ENCODE results near the gene FAHD2B. TPM values are rescaled to one million over a fixed set of nuclear protein-coding genes. Genes with fewer than 3 reads are reported as not detected.
"Not testable (repeated sequence)": the region's sequence is repeated elsewhere in the genome, so short reads cannot be mapped to it uniquely, and the experiment has no call there.

FAHD2B gene
- polyA plus RNA-seq, 6 donors from 2014 or later: 4.8 to 9.3 (median 5.9) TPM

DNA sequence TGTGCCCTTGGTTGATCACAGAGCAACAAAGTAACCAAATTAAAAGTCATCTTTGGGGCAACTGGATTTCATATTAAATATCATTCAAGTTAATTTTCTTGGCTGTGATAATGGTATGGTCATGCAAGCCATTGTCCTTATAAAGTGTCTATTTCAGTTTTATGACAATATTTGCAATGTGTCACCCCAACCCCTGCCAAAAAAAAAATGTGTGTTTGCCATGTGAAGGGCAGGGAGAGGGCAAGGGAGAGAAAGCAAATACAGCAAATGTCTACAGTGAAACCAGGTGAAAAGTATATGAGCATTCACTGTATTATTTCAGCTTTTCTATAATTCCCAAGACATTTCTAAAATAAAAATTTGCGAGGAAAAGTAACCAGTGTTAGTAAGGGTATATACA lies 6.0 kb downstream of the FAHD2B start:
- not testable (repeated sequence) for ATAC-seq (ENCODE audit: low read depth in 2 of 2); H3K36me3 Mint-ChIP-seq; H3K9me3 Mint-ChIP-seq; H3K4me1 Mint-ChIP-seq; H3K27me3 Mint-ChIP-seq; H3K4me3 Mint-ChIP-seq; DNase-seq; H3K27ac Mint-ChIP-seq

DNA sequence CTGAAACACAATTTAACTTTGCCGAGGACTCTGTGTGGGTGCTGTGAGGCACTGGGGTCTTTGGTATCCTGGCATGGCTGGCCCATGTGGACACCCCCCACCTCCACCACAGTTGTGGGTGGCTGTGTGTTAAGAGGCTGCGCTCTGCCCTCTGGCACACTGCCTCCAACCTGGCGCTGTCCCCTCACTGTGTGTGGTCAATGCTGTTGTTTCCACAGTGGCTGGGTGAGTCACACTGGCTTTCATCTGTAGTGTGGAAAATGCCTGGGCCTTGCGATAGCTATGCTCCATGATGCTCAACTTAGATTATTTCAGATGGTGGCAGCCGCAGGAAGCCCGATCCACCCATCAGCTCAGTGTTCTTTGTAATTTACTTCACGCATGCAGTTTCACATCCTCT lies 9.6 kb downstream of the FAHD2B start:
- not testable (repeated sequence) for H3K4me3 Mint-ChIP-seq; H3K4me1 Mint-ChIP-seq; H3K27ac Mint-ChIP-seq; H3K36me3 Mint-ChIP-seq; ATAC-seq (ENCODE audit: low read depth in 2 of 2); H3K27me3 Mint-ChIP-seq; DNase-seq; H3K9me3 Mint-ChIP-seq

DNA sequence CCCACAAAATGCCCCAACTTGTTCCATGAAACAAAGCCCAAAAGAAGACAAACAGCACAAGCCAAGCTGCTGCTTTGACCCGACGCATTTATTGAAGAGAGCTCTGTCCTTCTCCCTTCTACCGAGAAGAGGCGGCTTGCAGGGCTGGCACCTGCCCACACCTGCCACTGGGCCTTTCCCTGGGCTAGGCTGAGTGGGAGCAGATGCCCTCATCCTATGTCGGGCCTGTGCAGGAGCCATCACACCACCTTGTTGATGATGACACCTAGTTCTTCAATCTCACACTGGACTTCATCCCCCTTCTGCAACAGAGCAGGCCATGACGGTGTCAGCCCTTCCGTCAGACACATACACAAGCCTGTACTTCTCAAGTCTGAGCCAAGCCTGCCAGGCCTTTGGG lies 11.2 kb downstream of the FAHD2B start:
- H3K36me3 Mint-ChIP-seq; ATAC-seq (ENCODE audit: low read depth in 2 of 2); DNase-seq; H3K9me3 Mint-ChIP-seq; H3K4me1 Mint-ChIP-seq; H3K4me3 Mint-ChIP-seq; H3K27ac Mint-ChIP-seq; H3K27me3 Mint-ChIP-seq: not testable (repeated sequence)

DNA sequence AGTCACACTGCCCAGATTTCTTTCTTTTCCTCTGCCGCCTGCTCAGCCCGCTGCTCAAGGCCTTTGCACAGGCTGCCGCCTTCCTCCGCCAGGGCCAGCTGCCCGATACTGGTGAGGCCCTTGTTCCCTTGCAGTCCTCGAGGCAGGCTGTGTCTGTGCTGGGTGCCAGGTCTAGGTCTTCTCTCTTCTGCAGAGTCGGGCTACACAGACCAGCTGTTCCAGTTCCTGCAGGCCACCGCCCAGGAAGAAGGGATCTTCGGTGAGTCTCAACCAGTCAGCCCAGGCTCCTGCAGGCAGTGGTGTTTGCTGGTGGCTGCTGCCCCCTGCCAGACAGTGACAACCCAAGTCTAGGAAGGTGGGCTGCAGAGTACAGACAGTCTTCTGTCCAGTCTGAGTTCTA lies 12.5 kb downstream of the FAHD2B start:
- H3K27me3 Mint-ChIP-seq; H3K9me3 Mint-ChIP-seq; H3K36me3 Mint-ChIP-seq; H3K27ac Mint-ChIP-seq; H3K4me3 Mint-ChIP-seq; H3K4me1 Mint-ChIP-seq; DNase-seq; ATAC-seq (ENCODE audit: low read depth in 2 of 2): not testable (repeated sequence)

DNA sequence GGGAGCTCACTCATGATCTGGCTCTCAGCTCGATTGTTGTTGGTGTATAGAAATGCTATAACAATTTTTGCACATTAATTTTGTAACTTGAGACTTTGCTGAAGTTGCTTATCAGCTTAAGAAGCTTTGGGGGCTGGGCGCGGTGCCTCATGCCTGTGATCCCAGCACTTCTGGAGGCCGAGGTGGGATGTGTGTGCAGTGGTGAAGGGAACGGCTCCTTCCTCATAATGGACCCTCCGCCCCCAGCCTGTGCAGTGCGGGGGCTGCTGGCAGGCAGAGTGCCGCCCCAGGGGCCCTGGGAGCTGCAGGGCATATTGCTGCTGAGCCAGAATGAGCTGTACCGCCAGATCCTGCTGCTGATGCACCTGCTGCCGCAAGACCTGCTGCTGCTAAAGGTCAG lies 13.8 kb downstream of the FAHD2B start:
- not testable (repeated sequence) for H3K9me3 Mint-ChIP-seq; H3K36me3 Mint-ChIP-seq; H3K4me1 Mint-ChIP-seq; H3K27ac Mint-ChIP-seq; H3K27me3 Mint-ChIP-seq; H3K4me3 Mint-ChIP-seq; ATAC-seq (ENCODE audit: low read depth in 2 of 2); DNase-seq

DNA sequence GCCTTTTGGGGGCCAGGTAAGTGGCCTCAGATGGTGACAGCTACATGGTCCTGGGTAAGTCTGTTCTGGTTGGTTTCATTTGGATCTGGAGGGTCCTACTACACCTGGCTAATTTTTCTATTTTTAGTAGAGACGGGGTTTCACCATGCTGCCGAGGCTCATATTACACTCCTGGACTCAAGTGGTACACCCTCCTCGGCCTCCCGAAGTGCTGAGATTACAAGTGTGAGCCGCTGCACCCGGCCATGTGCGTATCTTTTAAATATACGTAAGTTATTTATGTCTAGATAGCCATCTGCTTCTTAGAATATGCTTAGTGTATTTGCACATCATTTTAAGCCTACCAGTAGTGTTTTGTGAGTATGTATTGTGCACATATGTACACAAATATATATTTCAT lies 17.5 kb downstream of the FAHD2B start:
- H3K27ac Mint-ChIP-seq; DNase-seq; H3K4me1 Mint-ChIP-seq; H3K27me3 Mint-ChIP-seq; H3K36me3 Mint-ChIP-seq; H3K9me3 Mint-ChIP-seq; H3K4me3 Mint-ChIP-seq; ATAC-seq (ENCODE audit: low read depth in 2 of 2): not testable (repeated sequence)

DNA sequence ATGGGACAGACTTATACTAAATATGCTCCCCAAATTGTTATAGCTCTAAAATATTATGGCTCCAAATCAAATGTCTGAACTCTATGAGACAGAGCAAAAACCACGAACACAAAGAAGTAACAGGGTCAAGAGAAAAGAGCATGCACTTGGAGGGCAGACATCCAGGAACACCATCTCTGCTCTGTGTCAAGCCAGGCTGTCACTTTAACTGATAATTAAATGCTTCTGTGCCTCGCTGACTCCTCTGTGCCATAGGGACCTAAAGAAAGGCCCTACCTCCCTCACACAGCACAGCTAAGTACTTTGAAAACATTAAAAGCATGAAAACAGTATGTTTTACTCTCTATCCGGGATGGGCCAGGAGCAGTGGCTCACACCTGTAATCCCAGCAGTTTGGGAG lies 23.8 kb downstream of the FAHD2B start:
- not testable (repeated sequence) for DNase-seq; ATAC-seq (ENCODE audit: low read depth in 2 of 2); H3K4me1 Mint-ChIP-seq; H3K9me3 Mint-ChIP-seq; H3K27ac Mint-ChIP-seq; H3K4me3 Mint-ChIP-seq; H3K36me3 Mint-ChIP-seq
- peaks cover 11 to 15% (median 13%) of the 10 kb centered on the region in 3 donors for H3K27me3 Mint-ChIP-seq

DNA sequence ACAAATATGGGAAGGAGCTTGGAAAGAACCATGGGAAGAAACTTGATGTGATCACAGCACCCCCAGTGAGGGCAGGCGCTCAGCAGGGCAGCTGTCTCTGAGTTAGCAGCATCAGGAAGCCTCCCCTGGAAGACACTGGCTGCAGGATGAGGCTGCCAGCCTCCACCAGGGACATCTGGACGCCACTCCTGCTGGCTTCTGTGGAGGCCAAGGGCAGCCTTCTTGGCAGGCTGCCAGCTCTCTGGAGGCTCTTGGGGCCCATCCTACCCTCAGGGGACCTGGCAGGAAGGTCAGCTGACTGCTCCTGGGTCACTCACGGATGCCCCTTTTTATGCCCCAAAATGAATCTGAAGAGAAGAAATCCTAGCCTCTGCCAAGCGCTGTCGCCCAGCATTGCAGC lies 26.0 kb downstream of the FAHD2B start:
- DNase-seq; H3K9me3 Mint-ChIP-seq; H3K27ac Mint-ChIP-seq; ATAC-seq (ENCODE audit: low read depth in 2 of 2); H3K36me3 Mint-ChIP-seq; H3K4me3 Mint-ChIP-seq; H3K4me1 Mint-ChIP-seq: not testable (repeated sequence)
- H3K27me3 Mint-ChIP-seq: peaks cover 11 to 19% (median 15%) of the 10 kb centered on the region in 3 donors

DNA sequence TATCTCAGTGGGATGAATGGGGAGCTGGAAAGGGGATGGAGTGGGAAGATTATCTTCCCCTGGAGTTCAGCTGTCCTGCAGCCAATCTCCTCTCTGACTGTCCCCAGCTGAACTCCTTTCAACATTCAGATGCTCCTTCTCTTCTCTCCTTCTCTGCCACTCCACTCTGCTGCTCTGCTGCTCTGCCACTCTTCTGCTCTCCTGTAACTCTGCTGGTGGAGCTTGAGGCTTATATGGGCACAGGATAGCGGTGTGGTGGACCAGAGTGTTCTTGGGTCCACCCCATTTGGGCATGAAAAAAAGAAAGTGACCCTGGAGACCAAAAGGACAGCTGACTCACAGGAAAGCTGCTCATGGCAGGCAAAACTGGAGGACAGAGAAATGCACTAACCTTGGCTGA lies 26.6 kb downstream of the FAHD2B start:
- ATAC-seq (ENCODE audit: low read depth in 2 of 2) (no peak), DNase-seq (no peak)
- H3K27me3 Mint-ChIP-seq: peaks cover 11 to 19% (median 15%) of the 10 kb centered on the region in 3 donors
- no peak overlapping the region for H3K27ac Mint-ChIP-seq
- H3K4me1 Mint-ChIP-seq: peaks cover 0 to 7% (median 4%) of the 10 kb centered on the region in 3 donors
- H3K4me3 Mint-ChIP-seq: no peak overlapping the region
- H3K36me3 Mint-ChIP-seq: no peaks in the 10 kb centered on the region
- peaks cover 0 to 2% (median 0%) of the 10 kb centered on the region in 7 donors for H3K9me3 Mint-ChIP-seq

DNA sequence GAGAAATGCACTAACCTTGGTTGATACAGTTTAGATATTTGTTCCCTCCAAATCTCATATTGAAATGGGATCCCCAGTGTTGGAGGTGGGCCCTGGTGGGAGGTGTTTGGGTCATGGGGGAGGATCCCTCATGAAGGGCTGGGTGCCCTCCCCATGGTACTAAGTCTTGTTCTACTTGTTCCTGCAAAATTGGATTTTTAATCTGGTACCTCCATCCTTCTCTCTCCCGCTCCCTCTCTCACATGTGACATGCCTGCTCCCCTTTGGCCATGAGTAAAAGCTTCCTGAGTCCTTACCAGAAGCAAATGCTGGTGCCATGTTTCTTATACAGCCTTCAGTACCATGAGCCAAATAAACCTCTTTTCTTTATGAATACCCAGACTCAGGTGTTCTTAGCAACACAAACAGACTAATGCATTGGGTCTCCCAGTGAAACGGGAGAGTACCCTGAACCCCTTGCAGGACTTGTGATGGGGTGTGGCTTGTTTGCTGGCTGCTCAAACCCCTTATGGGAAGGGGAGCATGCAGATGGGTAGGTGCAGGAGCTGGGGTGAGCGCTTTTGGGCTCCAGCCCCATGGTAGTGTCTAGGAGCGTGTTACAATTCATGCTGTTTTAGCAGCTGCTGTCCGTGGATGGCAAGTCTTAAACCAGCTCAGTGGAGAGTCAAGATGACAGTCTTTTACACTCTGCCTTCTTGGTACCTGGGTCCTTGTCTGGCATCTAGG lies 27.2 kb downstream of the FAHD2B start:
- peaks cover 0 to 2% (median 0%) of the 10 kb centered on the region in 7 donors for H3K9me3 Mint-ChIP-seq
- H3K4me1 Mint-ChIP-seq: peaks cover 0 to 7% (median 4%) of the 10 kb centered on the region in 3 donors
- DNase-seq (no peak), ATAC-seq (ENCODE audit: low read depth in 2 of 2) (no peak)
- H3K27me3 Mint-ChIP-seq: peaks cover 11 to 19% (median 15%) of the 10 kb centered on the region in 3 donors
- H3K36me3 Mint-ChIP-seq: no peaks in the 10 kb centered on the region
- no peak overlapping the region for H3K4me3 Mint-ChIP-seq
- H3K27ac Mint-ChIP-seq: no peak overlapping the region

DNA sequence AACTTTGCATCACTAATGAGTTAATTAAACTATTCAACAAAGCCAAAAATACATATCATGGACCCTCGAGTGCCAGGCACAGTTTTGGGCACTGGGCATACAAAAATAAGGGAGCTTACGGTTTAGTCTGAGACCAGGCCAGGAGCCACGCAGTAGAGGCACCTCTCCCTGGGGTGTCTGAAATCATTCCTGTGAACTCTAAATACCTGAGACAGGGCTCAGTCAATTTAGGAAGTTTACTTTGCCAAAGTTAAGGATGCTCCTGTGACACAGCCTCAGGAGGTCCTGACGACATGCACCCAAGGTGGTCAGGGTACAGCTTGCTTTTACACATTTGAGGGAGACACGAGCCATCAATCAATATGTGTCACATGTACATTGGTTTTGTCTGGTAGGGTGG lies 28.7 kb downstream of the FAHD2B start:
- not testable (repeated sequence) for H3K36me3 Mint-ChIP-seq; DNase-seq; H3K27ac Mint-ChIP-seq; H3K4me1 Mint-ChIP-seq; H3K4me3 Mint-ChIP-seq; H3K9me3 Mint-ChIP-seq; ATAC-seq (ENCODE audit: low read depth in 2 of 2)
- peaks cover 11 to 19% (median 15%) of the 10 kb centered on the region in 3 donors for H3K27me3 Mint-ChIP-seq

DNA sequence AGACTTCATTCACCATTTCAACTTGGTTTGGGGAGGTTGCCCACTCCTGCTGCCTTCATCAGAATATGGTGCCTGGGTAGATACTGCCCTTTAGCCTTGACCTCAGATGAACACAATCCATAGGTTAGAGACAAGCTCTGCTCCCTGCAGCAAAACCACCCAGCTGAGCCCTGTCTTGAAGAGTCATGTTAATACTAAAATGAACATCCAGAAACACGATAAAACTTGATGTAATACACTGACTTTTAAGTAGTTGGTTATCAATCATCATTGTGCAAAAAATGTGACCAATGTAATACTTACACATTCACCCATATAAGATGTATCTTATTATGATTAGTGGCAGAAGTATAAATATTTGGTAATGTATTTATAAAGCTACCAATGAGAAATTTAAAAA lies 32.7 kb downstream of the FAHD2B start:
- DNase-seq; ATAC-seq (ENCODE audit: low read depth in 2 of 2): not testable (repeated sequence)

DNA sequence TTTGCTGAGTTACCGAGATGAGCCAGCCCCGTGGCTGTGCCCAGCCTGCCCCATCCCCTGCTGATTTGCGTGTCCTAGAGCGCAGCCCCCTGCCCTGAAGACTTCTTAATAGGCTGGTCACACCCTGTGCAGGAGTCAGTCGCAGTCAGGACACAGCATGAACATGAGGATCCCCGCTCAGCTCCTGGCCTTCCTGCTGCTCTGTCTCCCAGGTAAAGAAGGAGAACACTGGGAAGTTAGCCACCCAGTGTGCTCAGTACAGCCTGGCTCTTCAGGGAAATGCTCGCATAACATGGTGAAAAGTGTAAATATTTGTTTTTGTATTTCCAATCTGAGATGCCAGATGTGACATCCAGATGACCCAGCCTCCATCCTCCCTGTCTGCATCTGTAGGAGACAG lies 34.9 kb downstream of the FAHD2B start:
- not testable (repeated sequence) for H3K36me3 Mint-ChIP-seq; H3K27ac Mint-ChIP-seq; DNase-seq; H3K4me3 Mint-ChIP-seq; ATAC-seq (ENCODE audit: low read depth in 2 of 2); H3K27me3 Mint-ChIP-seq; H3K4me1 Mint-ChIP-seq; H3K9me3 Mint-ChIP-seq

More for the DNA sequence above, 32.7 kb downstream of the FAHD2B start:
- not testable (repeated sequence) for H3K36me3 Mint-ChIP-seq, H3K27ac Mint-ChIP-seq, H3K27me3 Mint-ChIP-seq, H3K4me3 Mint-ChIP-seq, H3K9me3 Mint-ChIP-seq, H3K4me1 Mint-ChIP-seq

DNA sequence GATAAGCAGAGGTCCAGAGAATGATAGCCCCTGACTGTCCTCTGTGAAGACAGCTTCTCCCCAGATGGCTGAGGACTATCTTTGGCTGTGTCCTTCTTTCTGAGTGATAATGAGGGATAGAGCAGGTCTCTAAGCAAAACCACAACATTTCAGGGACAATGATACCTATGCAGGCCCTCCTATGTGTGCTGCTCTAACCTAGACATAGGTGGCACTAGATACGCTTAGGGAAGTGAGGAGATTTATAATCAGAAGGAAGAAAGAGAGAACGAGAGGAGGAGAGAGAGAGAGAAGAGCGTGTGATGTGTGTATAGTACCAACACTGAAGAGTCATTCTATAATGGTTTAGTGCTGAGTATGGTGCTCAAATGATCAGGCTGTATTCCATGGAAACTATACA lies 38.5 kb downstream of the FAHD2B start:
- H3K9me3 Mint-ChIP-seq; H3K27ac Mint-ChIP-seq; H3K4me3 Mint-ChIP-seq; H3K27me3 Mint-ChIP-seq; H3K4me1 Mint-ChIP-seq; ATAC-seq (ENCODE audit: low read depth in 2 of 2); DNase-seq; H3K36me3 Mint-ChIP-seq: not testable (repeated sequence)

DNA sequence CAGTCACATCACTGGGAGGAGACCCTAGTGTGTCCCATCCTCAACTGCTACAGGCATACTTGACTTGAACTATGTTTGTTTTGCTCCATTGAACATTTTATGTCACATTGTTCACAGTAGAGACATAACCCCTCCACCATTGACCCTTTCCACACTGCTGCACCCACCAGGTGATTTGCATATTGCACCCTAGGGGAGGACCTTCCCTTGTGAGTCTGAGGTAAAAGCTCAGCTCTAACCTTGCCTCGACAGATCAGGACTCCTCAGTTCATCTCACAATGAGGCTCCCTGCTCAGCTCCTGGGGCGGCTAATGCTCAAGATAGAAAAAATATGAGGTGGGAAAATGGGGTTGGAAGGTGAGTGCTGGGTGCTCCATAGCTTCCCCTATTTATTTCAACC lies 44.6 kb downstream of the FAHD2B start:
- H3K4me3 Mint-ChIP-seq: peak overlapping the region; percentile 3 to 86 (median 78)
- ATAC-seq (ENCODE audit: low read depth in 2 of 2) (peak; percentile 60 to 66), DNase-seq (peak; percentile 17)
- H3K27me3 Mint-ChIP-seq, H3K9me3 Mint-ChIP-seq, H3K36me3 Mint-ChIP-seq: not testable (repeated sequence)
- H3K27ac Mint-ChIP-seq: peak overlapping the region in 3 of 6 donors; percentile 74 to 89 (median 83)
- peaks cover 33 to 55% (median 33%) of the 10 kb centered on the region in 3 donors for H3K4me1 Mint-ChIP-seq

Measured in naive B cell (primary cell).